Measurements from ENCODE around the gene REX1BD.

GRCh38 chr19:18612772-18613588 lies 24.4 kb downstream of the REX1BD start, which contains the start of gene TMEM59L:
- TF ChIP-seq POLR2A (IDR thresholded peaks at IDR 0.05; ENCODE audit: extremely low read depth, insufficient read length) (no peak), MYC (IDR thresholded peaks at IDR 0.05; ENCODE audit: low read depth, low read length) (no peak), CTCF (IDR thresholded peaks at IDR 0.05; ENCODE audit: low read depth, low read length) (no peak), MAX (IDR thresholded peaks at IDR 0.05; ENCODE audit: low read depth, low read length) (no peak)
